Glutamatergic neuron (in vitro differentiated cells): ENCODE measurements around the gene TAF11L14. TPM values are rescaled to one million over a fixed set of nuclear protein-coding genes. Genes with fewer than 3 reads are reported as not detected.
A peak's percentile ranks its signal among the peaks of the same experiment; 100 is the strongest.

Experiments
- DNase-seq: peaks from one replicate; pipeline ENCODE4 v3.0.0; 2022
- H3K27ac Mint-ChIP-seq: one replicate; pipeline ENCODE4 v1.8.0; 2020; ENCODE audit warnings: mild to moderate bottlenecking, mixed read lengths, inconsistent platforms; ENCODE audit not compliant: unreplicated experiment
- H3K27me3 Mint-ChIP-seq: one replicate; pipeline ENCODE4 v1.8.0; 2020; ENCODE audit warnings: mild to moderate bottlenecking, moderate library complexity, mixed read lengths, inconsistent platforms; ENCODE audit not compliant: unreplicated experiment
- H3K36me3 Mint-ChIP-seq: one replicate; pipeline ENCODE4 v1.8.0; 2020; ENCODE audit warnings: mild to moderate bottlenecking, mixed read lengths, inconsistent platforms; ENCODE audit not compliant: unreplicated experiment
- H3K4me1 Mint-ChIP-seq: one replicate; pipeline ENCODE4 v1.8.0; 2020; ENCODE audit warnings: mild to moderate bottlenecking, low read depth, mixed read lengths, inconsistent platforms; ENCODE audit not compliant: unreplicated experiment
- H3K4me3 Mint-ChIP-seq: one replicate; pipeline ENCODE4 v1.8.0; 2020; ENCODE audit warnings: mild to moderate bottlenecking, mixed read lengths, inconsistent platforms; ENCODE audit not compliant: unreplicated experiment
- H3K9me3 Mint-ChIP-seq: one replicate; pipeline ENCODE4 v1.8.0; 2020; ENCODE audit warnings: mild to moderate bottlenecking, moderate library complexity, mixed read lengths, inconsistent platforms; ENCODE audit not compliant: unreplicated experiment
- total RNA-seq: library from RNA; stranded (reverse); fragmentation: NEBNext Ultra II Directional; extraction: Animal tissue kit (Norgen Biotek cat#: 25700); gene quantifications from one replicate; pipeline ENCODE4 v1.2.1, GENCODE V29; 2021; ENCODE audit not compliant: unreplicated experiment
- TF ChIP-seq, protein P1 (sequence below): fragments of 200-600 bp; sonication (generic); IDR thresholded peaks from one replicate; pipeline ENCODE4 v1.5.0; 2021; ENCODE audit not compliant: partially characterized antibody, unreplicated experiment

Gene TAF11L14
- total RNA-seq, 1 donor from 2014 or later, result not detected

DNA sequence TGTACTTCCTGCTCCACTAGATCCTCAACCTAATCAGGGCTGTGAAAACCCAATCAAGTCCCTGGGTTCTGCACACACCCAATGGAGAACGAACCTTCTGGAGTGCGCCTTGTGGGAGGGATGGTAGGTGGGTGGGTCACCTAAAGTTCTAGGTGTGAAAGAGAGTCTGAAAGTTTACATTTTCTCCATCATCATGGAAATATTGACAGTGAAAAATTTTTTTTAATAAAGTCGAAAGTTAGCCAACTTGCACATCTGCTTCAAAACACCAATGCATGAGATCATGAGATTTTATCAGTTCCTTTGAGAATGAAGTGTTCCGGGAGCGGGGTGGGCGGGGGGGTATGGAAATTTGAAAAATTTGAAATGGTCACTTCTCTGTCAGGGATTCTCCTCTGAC, 21.7 kb downstream of the TAF11L14 start:
- no peak for DNase-seq
- Mint-ChIP-seq H3K27me3 (peaks cover 7% of the 10 kb centered on the region), H3K27ac (no peak overlapping the region), H3K9me3 (peaks cover 6% of the 10 kb centered on the region), H3K4me1 (no peaks in the 10 kb centered on the region), H3K36me3 (peaks cover 4% of the 10 kb centered on the region), H3K4me3 (no peak overlapping the region)
- TF ChIP-seq, protein P1, sequence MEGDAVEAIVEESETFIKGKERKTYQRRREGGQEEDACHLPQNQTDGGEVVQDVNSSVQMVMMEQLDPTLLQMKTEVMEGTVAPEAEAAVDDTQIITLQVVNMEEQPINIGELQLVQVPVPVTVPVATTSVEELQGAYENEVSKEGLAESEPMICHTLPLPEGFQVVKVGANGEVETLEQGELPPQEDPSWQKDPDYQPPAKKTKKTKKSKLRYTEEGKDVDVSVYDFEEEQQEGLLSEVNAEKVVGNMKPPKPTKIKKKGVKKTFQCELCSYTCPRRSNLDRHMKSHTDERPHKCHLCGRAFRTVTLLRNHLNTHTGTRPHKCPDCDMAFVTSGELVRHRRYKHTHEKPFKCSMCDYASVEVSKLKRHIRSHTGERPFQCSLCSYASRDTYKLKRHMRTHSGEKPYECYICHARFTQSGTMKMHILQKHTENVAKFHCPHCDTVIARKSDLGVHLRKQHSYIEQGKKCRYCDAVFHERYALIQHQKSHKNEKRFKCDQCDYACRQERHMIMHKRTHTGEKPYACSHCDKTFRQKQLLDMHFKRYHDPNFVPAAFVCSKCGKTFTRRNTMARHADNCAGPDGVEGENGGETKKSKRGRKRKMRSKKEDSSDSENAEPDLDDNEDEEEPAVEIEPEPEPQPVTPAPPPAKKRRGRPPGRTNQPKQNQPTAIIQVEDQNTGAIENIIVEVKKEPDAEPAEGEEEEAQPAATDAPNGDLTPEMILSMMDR, result no peak

DNA sequence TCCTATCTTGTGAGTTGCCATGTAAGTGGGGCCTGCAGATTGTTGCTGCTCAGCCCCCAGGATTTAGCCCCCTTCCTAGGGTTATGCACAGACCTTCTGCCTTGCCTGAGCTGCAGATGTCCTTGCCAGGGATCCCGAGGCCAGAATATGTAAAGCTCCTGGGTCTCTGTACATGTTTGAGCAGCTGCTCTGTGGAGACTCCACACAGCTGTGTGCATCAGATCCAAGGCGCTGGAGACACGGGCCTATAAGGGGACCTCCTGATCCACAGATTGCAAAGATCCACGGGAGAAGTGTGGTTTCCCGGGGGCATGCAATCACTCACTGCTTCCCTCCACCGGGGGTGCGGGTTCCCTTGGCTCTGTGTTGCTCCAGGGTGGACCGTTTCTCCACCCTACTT, 28.9 kb downstream of the TAF11L14 start:
- no peak overlapping the region for H3K4me3 Mint-ChIP-seq

DNA sequence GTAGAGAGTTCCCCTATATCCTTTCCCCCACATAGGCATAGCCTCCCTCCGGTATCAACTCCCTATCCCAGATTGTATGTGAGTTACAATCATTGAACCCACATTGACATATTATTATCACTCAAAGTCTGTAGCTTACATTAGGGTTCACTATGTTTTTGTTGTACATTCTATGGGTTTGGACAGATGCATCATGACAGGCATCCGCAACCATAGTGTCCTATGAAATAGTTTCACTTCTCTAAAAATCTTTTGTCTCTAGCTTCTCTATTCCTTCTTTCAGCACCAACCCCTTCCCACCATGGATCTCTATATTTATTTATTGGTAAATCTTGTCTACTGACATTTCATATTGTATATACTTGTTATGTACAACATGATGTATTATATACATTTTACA, 31.6 kb downstream of the TAF11L14 start:
- TF ChIP-seq, protein P1, result no peak
- H3K4me1 Mint-ChIP-seq, result peaks cover 28% of the 10 kb centered on the region
- peaks cover 17% of the 10 kb centered on the region for H3K27me3 Mint-ChIP-seq
- H3K4me3 Mint-ChIP-seq, result no peak overlapping the region
- no peak for DNase-seq
- H3K9me3 Mint-ChIP-seq, result peaks cover 20% of the 10 kb centered on the region
- peaks cover 5% of the 10 kb centered on the region for H3K36me3 Mint-ChIP-seq
- no peak overlapping the region for H3K27ac Mint-ChIP-seq

More for the DNA sequence above, 28.9 kb downstream of the TAF11L14 start:
- Mint-ChIP-seq H3K27me3 (peaks cover 21% of the 10 kb centered on the region), H3K9me3 (peaks cover 25% of the 10 kb centered on the region), H3K27ac (peak overlapping the region; percentile 95), H3K36me3 (peaks cover 8% of the 10 kb centered on the region), H3K4me1 (peaks cover 28% of the 10 kb centered on the region)
- TF ChIP-seq, protein P1, result no peak
- peak; percentile 27 for DNase-seq

DNA sequence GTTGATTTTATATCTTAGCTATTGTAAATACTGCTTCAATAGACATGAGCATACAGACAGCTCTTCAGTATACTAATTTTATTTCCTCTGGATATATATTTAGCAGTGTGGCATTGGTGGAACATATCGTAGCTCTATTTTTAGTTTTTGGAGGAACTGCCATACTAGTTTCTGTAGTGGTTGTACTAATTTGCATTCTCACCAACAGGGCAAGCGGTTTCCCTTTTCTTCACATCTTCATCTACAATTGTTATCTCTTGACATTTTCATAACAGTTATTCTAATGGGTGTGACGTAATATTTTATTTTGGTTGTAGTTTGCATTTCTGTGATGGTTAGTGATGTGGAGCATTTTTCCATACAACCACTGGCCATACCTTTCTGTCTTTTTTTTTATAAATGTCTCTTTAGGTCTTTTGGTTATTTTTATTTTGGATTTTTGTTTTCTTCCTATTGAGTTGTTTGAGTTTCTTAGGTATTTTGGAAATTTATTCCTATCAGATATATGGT, 32.5 kb downstream of the TAF11L14 start:
- peaks cover 24% of the 10 kb centered on the region for H3K4me1 Mint-ChIP-seq
- peaks cover 6% of the 10 kb centered on the region for H3K36me3 Mint-ChIP-seq
- TF ChIP-seq, protein P1, result no peak

DNA sequence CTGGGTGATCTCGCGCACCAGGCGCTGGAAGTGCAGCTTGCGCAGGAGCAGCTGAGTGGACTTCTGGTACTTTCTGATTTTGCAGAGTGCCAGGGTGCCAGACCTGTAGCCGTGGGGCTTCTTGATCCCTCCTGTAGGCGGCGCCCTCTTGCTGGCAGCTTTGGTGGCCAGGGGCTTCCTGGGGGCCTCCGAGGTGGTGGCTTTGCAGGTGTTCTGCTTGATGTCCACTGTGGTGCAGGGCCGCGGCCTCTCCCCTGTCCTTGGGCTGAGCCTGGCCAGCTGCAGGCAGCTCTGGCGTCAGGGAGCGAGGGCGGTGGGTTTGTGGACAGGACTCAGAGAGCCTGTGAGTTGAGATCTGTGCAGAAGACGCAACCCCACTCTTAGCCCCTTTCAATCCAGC, 36.1 kb downstream of the TAF11L14 start:
- Mint-ChIP-seq H3K4me1 (peaks cover 5% of the 10 kb centered on the region), H3K9me3 (peaks cover 2% of the 10 kb centered on the region), H3K27ac (no peak overlapping the region), H3K27me3 (peaks cover 2% of the 10 kb centered on the region), H3K4me3 (no peak overlapping the region), H3K36me3 (peaks cover 6% of the 10 kb centered on the region)
- DNase-seq, result no peak
- TF ChIP-seq, protein P1, result no peak

More for the DNA sequence above, 32.5 kb downstream of the TAF11L14 start:
- Mint-ChIP-seq H3K9me3 (peaks cover 19% of the 10 kb centered on the region), H3K4me3 (no peak overlapping the region), H3K27me3 (peaks cover 16% of the 10 kb centered on the region), H3K27ac (no peak overlapping the region)
- DNase-seq, result no peak
